ENCODE results near the gene APCDD1.
A peak's percentile ranks its signal among the peaks of the same experiment; 100 is the strongest.
"Not testable (repeated sequence)": the region's sequence is repeated elsewhere in the genome, so short reads cannot be mapped to it uniquely, and the experiment has no call there.

APCDD1 gene

GRCh38 chr18:10525697-10526560 is 71.5 kb downstream of the APCDD1 start, which contains the start of gene NAPG:
Gene NAPG, plus strand, starts transcription at chr18:10526027. Its CDS starts 76 bp downstream, at chr18:10526103.
- DNase-seq (ENCODE audit: low read depth), result peak; percentile 90

- no peak for DNase-seq (ENCODE audit: low read depth)
Observed at GRCh38 chr18:10526561-10526949, 72.1 kb downstream of the APCDD1 start.

GRCh38 chr18:10528439-10528838 is 74.0 kb downstream of the APCDD1 start:
- no peak for DNase-seq (ENCODE audit: low read depth)

- no peak for DNase-seq (ENCODE audit: low read depth)
Observed at GRCh38 chr18:10530002-10530401, 75.6 kb downstream of the APCDD1 start.

GRCh38 chr18:10530852-10531251 is 76.4 kb downstream of the APCDD1 start:
- peak; percentile 34 for DNase-seq (ENCODE audit: low read depth)

GRCh38 chr18:10533111-10533510 is 78.7 kb downstream of the APCDD1 start:
- DNase-seq (ENCODE audit: low read depth), result no peak

GRCh38 chr18:10536280-10536679 is 81.8 kb downstream of the APCDD1 start:
- DNase-seq (ENCODE audit: low read depth), result no peak

GRCh38 chr18:10537765-10538164 is 83.3 kb downstream of the APCDD1 start:
- no peak for DNase-seq (ENCODE audit: low read depth)

GRCh38 chr18:10539124-10539523 is 84.7 kb downstream of the APCDD1 start:
- not testable (repeated sequence) for DNase-seq (ENCODE audit: low read depth)

All from amniotic epithelial cell (primary cell).